HG03139 (cell line): ENCODE data around the gene PRKAG2.

ENCODE experiments used
- ATAC-seq: cut with Tn5 transposase; IDR thresholded peaks from one replicate; pipeline ENCODE4 v1.9.1; 2021; ENCODE audit not compliant: unreplicated experiment

PRKAG2 gene

DNA sequence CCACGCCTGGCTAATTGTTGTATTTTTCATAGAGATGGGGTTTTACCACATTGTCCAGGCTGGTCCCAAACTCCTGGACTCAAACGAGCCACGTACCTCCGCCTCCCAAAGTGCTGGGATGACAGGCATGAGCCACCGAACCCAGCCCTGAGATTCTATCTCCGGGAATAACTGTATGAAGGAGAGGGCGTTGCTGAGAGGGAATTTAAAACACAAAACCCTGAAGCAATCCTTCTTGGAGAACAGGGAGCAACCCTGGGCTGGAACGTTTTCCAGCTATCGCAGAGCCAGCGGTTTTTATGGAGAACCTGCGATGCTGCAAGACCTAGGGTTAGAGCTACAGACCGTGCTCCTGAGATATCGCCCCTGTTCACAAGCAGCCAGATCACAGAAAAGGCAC, 144.6 kb downstream of the PRKAG2 start:
- ATAC-seq, result no peak

DNA sequence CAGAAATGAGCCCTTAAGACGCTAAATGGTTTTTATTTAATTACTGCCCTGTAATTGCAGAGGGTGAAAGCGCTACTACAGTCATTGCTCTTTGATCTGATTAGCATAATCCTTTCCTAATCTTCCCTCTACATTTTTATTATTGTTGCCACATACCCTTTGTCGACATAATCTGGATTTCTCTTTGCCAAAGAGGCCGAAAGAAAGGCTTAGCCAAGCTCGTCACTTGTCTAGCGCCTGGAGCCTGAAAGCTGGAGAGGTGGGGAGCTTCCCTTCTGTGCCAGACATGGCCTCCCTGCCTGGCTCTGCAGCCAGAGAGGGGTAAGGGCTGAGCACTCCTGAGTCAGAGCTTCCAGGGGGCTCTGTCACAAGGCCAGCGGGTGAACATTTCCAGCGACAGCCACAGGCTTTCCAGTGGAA, 145.9 kb downstream of the PRKAG2 start:
- ATAC-seq, result no peak

DNA sequence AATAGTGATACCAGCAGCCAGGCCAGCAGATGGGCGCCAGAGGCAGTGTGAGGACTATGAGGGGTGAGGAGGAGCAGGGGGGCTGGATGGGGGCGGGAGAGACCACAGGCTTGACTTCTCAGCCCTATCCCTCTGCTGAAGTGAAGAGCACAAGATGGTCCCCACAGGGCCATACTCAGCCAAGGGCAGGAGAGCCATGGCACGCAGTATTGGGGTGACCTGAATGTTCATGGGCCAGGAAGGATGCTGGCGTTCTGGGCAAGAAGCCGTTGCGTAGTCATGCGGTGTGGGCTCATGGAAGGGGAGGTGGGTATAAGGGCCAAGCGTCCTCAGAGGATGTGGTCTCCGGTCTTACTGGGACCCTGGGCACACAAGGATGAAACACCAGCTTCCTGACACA, 146.3 kb downstream of the PRKAG2 start:
- ATAC-seq, result no peak

DNA sequence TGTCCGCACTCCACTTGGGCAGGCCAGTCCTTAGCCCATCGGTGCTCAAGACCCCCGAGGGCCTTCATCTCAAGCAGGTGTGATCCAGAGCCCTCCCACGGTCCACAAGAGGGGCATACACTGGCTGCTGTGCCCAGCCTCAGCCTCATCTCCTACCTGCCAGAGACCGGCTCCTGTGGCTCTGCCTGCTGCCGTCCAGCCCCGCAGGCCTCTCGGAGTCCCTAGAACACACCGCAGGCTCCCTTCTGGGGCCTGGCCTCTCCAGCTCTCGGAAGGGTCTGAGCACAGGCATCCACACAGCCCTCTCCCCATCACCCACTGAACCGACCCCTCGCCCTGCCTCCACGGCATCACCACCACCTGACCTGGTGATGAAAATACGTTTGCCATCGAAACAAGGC, 147.4 kb downstream of the PRKAG2 start:
- no peak for ATAC-seq

DNA sequence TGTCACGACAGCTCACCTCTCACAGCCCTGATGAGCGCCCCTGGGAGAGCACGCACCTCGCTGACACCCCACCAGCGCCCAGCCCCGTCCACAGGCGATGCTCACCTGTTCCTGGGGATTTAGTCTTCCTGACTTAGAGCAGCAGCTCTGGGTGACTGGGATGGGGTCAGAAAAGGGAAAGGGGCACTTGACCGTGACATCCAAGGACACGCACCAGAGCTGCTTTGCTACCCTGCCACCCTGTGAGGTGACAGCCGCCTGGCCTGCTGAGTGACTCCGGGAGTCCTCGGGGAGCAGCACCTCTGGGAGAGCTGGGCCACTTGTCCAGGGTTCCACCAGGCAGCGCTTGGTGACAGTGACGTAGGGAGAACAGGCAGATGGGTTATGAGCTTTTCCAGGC, 148.2 kb downstream of the PRKAG2 start:
- no peak for ATAC-seq

DNA sequence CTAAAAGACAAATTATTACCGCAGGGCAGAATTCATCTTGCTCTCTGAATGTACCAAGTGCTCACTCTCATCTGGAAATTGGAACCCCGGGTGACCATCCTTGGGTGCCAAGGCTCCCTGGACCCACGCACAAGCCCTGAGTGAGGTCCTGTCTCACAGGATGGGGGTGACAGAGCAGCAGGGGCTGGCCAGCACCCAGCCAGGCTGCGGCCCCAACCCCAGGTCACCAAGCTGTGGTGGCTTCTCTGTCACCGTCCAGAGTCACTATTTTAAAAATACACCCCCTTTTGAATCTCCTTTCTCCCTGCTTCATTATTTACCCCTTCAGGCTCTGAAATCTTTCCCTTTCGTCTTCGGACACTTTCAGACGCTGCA, 148.6 kb downstream of the PRKAG2 start:
- no peak for ATAC-seq

DNA sequence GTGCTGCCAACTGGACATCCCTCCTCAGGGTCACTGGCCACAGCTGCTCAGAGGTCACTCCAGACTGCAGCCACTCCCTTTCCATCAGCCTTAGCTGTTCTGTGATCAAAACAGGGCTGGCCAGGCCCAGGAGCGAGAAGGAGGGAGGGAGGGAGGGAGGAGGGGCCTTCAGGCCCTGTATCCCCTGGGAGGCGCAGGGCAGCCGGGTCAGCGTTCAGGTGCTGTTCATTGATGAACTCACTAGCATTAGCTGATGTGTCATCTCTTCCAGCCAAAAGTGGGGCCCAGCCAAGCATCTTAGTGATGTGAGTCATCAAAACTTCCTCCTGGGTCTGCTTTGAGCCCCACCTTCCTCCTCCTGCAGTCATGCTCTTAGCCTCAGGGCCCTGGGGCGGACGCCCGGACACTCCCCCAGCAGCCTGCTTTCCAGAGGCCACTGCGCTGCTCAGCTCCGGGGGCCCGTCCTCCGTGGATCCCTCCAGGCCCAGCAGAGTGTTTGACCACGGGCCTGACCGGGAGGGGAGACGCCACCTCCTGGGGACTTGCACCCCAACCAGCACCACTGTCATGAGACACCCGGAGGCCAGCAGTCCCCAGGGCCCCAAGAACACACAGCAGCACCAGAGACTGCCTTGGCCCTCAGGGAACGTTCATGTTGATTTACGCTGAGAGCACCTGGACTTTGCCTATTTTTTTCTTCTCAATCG, 149.2 kb downstream of the PRKAG2 start:
- ATAC-seq, result peak; percentile 52

DNA sequence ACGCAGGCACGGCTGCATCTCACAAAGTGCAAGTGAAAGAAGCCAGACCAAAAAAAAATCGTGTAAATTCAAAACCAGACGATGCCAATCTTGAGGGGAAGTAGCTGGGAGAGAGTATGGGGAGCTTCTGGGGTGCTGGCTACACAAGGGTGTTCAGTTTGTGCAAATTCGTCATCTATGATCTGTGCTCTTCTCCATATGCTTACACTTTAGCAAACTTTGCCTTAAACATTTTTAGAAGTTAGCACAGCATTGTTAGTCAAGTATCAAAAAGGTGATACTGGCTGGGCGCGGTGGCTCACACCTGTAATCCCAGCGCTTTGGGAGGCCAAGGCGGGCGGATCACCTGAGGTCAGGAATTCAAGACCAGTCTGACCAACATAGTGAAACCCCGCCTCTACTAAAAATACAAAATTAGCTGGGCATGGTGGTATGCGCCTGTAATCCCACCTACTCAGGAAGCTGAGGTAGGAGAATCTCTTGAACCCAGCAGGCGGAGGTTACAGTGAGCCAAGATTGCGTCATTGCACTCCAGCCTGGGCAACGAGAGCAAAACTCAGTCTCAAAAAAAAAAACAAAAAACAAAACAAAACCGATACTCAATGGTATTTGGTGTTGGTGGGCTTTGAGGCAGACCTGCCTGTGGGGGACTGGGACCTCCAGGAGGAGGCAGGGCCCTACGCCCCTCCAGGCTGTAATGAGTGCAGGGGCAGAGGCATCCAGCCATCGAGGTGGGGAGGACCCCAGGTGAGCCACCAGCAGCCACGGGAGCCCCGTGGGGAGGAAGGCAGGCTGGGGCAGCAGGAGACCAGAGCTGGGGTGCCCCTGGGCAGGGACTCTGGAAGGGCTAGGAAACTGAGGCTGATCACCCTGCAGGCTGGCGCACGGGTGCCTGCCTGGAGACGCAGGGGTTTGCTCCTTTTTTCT, 150.0 kb downstream of the PRKAG2 start:
- no peak for ATAC-seq

DNA sequence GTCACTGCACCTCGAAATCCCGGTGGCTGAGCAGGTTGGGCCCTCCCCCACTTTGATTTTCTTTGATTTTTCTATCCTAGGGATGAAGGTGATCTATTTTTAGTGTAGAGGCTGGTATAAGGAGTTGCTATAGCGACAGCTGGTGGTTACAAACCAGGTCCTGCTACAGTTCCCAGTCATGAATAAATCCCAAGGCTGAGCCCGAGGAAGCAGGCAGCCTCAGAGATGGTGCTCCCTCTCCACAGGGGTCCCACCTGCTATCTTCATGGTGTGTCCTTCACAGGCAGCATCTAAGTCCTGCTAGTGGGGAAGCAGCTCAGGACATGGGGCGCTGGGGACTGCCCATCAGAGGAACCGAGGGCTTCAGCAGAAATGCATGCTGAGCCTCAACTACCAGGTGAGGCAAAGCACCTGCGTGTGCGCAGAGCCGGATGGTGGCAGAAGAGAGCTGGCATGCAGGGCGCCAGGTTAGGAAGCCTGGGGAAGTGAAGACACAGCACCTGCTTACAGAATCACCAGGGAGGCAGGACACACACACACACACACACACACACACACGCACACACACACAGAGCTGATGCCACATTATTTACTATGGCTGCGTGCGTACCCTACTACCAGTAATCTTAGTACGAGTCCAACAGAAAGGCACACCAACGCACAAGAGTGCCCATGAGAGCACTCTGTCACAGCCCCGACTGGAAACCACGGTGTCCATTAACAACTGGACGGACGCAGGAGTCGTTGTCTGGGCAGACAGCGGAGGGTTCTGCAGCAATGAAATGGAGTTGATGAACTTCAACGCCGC, 150.9 kb downstream of the PRKAG2 start:
- no peak for ATAC-seq

DNA sequence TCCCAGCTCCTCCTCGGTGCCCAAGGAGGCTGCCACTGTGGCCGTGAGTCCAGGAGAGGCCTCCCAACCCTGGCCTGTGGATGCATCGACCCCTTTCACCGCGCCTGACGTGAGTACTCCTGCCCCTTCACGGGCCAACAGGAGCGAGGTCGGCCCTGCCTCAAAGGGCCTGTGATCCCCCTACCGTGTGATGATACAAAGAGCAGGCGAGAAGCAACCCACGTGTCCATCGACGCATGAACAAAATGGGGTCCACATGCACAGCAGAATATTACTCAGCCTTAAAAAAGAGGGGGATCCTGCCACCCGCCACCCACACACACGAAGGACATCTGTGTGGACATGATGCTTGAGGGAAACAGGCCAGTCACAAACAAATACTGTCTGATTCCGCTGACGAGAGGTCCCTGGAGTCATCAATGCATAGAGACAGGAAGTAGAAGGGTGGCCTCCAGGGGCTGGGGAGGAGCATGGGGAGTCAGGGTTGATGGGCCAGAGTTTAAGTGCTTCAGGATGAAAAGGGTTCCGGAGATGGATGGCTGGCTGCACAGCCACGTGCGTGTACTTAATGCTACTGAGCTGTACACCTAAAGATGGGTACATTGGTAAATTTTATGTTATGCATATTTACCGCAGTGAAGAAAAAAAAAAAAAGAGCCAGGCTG, 151.9 kb downstream of the PRKAG2 start:
- ATAC-seq, result no peak

DNA sequence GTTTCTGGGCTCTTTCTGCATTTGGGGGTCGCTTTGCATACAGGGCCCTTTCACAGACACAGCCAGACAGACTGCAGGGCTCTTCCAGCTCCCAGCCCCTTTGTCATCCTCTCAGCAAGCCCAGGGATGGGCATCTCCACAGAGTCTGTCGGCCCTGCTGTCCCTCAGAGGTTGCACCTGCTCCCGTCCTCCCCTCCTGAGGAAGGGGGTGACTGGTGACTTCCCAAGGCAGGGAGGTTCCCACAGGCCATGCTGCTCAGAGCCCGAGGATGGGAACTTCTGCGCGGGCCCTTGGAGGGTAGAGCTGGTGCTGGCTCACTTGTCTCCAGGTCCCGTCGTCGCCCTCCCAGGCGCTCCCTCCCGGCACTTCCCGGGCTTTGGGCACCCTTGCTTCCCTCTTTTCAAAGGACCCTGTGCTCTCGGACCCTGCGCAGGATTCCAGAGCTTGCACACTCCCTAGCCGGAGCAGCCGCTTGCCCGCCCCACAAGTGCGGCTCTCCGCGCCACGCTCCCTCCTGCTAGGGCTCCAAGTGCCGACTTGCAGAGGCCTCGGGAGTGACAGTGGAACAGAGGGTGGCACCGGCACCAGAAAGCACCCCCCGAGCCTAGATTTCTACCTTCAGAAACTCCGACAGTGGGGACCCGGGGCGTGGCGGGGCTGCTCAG, 152.5 kb downstream of the PRKAG2 start:
- ATAC-seq, result no peak

DNA sequence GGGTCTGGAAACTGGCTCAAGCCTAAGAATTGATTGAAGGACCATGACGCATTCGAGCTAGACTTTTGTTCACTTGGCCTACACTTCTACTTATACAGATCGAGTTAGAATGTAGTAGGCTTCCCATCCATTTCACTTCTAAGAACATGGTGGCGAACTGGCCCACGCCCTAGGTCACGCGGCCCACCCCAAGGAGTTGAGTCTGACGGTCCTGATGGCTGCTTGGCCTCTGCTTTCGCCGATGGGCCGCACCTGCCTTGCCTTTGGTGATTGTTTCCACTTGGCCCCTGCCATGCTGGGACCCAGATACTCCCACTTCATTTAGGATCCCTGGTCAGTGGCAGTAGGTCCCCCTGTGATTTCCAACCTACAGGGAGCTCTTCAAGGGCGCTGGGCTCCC, 153.6 kb downstream of the PRKAG2 start:
- no peak for ATAC-seq

DNA sequence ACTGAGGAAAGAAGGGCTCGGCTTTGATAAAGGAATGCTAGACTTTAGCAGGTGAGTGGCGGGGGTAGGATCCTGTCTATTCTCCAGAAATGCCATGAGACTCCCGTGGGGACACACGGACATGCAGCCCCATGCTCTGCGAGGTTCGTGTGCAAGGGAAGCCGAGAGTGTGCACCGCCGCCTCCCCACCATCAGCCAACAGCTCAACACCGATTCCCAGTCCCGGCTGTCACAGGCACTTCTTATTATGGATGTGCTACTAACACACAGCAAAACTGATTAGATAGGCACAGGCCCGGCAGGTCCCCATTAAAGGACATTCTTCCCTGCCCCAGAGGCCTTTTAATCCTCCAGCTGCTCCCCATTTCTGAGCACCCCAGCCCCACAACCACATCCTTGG, 154.4 kb downstream of the PRKAG2 start:
- no peak for ATAC-seq

DNA sequence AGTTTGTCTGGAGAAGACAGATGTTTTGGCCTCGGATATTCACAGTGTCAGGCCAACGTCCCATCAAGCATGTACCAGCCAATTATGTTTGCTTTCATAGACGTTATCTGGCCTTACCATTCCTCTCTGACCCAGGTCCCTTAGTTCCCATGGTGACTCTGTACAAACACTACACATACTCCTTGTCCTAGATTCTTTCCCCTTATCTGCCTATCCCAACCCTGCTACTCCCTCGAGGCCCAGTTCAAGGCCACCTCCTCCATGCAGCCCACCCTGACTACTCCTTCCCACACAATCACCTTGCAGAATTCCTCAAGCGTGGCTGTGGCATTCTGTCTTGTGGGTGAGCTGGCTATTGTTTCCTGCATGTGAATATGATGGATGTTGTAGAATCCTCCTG, 155.2 kb downstream of the PRKAG2 start:
- ATAC-seq, result no peak

DNA sequence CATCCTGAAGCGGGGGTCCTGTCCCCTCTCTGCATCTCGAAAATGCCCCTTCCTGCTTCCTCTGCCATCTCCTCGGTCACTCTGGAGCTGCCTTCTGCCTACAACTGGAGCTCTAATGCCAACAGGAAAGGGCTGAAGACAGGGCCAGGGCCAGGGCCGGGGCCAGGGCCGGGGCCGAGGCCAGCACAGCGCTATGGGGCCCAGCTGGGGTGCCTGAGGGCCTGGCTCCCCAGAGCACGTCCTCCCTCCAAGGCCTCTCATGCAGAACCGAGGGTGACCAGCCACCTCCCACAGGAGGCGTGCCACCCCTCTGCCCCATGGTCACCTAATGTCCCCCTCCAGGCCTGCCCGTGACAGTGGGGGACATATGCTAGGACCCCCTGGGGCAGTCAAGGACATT, 155.7 kb downstream of the PRKAG2 start:
- no peak for ATAC-seq

DNA sequence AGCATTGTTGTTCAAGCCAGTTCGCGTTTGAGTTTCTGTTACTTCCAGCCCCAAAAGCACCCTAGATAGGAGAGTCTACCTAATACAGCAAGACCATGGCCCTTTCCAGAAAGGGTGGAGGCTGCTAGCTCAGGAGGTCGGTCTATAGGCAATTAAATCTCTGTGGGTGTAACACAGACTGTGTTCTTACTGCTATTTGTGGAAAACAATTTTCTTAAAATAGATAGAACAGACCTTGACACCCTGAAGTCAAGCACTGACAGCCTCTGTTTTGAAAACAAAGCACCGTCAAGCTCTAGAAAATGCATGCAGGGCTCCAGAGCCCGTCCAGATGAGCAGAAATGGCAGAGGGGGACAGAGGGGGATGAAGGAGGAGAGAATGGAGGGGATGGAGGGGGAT, 156.6 kb downstream of the PRKAG2 start:
- no peak for ATAC-seq

DNA sequence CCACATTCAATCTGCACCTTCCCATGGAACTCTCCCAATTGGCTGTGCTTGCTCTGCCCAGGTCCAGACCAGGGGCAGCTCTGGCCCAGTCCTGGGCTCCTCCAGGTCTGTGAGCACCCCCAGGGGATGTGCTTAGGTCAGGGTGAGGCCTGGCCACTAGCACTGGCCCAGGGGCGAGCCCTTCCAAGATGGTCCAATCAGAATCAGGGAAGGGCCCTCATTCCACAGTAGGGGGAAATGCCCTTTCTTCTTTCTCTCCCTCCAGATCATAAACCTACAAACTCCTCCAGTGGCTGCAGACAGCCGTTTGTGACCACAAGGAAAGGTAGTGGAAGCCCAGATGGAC, 157.0 kb downstream of the PRKAG2 start:
- ATAC-seq, result no peak

DNA sequence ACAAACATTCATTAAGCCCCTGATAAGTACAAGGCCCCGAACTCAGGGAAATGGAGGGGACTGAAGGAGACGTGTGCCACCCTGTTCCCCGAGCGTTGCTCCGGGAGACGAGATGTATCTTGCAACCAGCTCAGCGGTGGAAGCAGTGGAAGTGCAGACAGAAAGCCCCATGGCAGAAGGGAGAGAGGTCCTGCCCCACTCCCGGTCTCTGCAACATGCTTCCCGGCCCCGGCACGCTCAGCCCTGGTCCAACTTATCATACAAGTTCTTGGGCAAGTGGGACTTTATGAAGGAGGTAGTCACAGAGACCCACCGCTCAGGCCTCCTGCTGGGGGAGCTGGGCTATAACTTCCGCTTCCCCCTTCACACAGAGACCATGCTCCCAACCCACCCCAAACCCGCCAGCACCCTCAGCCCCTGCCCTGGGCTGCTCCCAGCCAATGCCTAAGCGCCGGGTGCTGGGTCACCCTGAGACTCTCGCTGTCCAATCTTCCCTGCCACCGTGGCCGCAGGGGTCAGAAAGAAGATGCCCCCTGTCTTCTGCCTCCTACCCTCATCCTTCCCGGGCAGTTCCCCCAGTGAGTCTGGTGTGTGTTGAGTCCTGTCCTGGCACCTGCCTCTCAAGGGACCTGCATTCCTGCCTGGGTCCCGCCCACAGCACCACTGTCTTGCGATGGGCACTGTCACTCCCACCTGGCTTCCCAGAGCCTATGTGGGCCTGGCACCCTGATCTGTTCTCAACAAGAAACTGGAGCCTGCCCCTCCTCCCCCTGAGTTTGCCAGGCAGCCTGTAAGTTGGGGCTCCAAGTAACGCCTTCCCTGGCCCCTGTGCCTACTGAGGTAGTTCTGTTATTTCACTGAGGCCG, 157.7 kb downstream of the PRKAG2 start:
- no peak for ATAC-seq

DNA sequence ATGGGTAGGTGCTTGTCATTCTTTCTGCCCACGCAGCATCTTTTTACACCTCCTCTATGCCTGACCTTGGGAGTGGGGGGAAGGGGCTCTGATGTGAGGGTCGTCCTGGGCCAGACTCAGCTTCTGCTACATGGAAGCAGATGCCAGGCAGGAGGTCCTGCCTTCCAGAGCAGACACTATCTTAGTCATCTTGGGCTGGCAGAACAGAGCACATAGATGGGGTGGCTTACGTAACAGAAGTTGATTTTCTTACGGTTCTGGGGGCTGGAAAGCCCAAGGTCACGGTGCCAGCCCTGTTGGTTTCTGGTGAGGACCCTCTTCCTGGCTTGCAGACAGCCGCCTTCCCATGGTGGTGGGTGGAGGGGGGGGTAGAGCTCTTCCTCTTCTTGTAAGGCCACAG, 159.0 kb downstream of the PRKAG2 start:
- ATAC-seq, result no peak

DNA sequence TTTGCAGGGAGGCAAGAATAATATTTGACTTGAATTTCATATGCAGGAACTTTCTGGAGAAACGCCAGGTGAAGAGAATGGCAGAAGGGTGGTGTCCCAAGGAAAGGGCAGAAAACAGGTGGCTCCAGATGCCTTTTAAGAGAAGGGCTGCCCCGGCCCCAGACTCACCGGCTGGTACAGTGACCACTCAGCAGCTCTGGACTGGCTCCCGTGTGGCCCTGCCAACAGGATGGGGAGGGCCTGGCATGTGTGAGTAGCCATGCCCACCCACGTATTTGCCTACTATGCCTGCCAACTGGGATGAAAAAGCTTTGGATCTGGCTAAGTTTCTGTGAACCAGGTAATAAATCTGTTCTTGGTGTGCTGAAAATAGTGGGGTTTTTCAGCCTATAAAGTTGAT, 159.5 kb downstream of the PRKAG2 start:
- no peak for ATAC-seq
